GM04504 (cell line): ENCODE data around the gene HVCN1.
"Not testable (repeated sequence)": the region's sequence is repeated elsewhere in the genome, so short reads cannot be mapped to it uniquely, and the experiment has no call there.

Source experiments
- DNase-seq: peaks from one replicate; pipeline ENCODE4 v3.0.0-alpha.2; 2012; ENCODE audit warnings: low read depth

Gene HVCN1

DNA sequence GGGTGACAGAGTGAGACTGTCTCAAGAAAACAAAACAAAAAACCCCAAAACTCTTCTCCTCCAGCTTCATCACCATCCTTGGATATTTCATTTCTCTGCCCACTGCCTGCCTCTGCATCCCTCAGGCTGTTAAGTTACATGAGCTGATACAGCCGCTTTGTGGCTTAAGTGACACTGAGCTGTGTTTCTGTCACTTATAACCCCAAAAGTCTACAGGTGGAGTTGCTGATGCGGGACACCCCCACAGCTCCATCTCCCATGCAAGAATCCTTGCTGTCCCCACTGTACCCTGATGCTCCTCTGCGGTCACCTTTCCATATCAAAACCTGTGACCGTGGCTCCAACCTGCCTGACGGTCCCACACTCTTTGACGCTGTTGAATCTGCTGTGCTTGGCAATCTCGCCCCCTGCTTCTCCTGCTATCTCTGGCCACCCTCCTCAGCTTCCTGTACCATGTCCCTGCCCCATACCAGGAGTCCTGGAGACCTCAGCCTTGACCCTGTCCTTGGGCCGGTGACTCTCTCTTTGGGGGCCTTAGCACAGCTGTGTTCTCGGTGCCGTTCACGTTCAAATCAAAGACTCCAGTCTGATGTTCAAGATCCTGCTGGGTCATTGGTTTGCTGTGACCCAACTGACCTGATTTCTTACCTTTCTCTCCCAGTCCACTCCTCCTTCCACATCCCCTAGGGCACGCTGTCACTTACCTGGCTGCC lies 20.3 kb downstream of the HVCN1 start:
- no peak for DNase-seq

DNA sequence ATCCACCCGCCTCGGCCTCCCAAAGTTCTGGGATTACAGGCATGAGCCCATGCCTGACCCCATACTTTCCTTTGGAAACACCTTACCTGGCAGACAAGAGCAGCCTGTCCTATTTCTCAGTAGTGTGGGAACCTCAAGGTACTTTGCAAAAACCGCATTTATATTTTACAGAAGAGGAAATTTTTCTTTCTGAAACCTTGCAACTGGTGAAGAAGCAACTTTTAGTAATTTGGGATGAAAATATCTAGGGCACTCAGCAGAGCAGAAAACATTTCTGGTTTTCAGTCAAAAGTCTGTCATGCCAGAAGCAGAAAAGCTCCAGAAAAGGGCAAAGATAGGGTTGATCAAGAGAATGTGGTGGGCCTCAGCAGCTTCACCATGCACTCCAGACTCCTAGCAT lies 21.2 kb downstream of the HVCN1 start:
- no peak for DNase-seq

DNA sequence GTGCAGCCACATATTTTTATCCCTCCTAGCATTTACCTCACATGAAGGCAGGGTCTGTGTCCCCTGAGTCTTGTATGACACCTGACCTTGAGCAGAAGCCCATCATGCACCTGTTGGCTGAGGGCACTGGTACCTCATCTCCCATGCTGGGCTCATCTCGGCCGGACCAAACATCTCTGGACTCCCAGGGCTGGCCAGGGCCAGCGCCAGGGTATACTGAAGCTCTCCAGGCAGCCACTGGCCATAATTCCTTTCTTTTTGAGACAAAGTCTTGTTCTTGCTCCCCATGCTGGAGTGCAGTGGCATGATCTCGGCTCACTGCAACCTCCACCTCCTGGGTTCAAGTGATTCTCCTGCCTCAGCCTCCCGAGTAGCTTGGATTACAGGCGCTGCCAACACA lies 22.0 kb downstream of the HVCN1 start:
- no peak for DNase-seq

DNA sequence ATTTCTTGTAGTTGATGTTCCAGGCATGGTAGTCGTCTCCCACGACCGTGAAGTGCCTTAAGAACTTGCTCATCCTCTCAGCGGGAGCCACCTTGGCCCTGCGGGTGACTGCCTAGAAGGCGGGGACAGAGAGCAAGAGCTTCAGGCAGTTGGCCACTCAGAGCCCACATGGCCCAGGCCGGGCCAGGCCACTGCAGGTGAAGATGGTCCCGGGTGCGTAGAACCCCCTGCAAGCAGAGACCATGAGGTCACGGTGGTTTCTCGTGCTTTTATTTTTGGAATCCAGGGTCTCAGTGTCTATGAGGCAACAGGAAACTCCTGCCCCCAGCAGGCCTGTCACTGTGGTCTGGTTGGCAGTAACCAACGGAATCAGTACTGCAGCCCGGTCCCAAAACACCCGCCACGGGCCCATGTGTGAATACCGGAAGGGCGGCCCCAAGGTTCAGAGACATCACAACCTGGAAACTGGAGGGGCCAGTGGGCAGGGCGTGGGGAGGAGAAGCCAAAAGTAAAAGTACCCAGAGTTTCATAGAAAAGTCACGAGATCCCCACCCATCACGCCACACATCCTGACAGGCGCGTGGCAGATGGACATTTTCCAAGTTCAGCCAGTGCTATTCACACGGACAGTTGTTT lies 27.5 kb downstream of the HVCN1 start:
- DNase-seq, result no peak

DNA sequence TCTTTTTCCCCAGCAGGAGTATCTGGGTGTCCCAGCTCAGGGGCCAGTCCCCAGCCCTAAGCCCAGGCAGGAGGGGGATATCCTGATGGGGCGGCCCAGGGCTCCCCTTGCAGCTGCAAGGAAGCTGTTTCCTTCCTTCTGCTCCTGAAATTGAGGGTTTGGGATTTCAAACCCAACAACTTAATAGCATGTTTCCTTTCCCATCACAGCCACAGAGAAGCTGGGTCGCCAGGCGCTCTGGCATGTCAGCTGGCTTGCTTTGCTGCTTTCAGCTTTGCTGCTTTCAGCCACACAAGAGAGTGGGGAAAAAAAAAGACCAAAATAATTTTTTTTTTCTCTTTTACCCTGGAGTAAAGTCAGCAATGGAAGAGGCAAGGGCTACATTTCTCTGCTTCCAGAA lies 30.0 kb downstream of the HVCN1 start:
- no peak for DNase-seq

DNA sequence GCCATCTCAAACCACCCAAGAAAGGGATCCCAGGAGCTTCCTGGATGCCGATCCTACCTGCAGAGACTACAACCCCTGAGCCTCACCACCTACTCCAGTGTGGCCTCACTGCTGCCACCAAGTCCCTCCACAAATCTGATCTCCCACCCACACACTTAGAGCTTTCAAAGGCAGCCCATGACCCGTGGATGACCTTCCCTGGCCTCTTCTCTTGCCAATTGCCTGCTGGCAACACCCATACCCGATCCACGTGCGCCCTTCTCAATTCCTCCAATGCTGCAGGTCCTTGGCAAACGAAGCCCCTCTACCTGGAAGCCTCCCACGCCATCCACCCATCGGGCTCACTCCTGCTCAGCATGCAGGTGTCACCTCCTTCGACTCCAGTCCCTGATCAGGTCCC lies 30.7 kb downstream of the HVCN1 start:
- no peak for DNase-seq

DNA sequence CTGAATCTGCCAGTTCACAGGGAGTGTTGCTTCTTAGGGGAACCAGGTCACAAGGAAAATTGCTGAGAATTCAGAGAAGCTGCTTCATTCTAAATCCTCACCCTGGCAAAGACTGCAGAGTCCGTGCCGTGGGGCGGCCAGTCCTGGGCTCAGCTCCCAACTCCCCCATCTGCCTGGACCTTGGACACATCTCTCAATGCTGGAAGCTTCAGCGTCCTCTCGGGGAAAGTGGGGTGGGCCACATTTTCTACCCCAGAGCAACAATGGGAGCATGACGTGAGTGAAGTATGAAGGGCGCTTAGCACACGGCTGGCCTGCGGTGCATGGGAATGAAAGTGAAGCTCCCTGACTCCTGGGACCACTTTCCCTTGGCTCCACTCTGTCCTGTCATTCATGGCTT lies 31.2 kb downstream of the HVCN1 start:
- DNase-seq, result no peak

DNA sequence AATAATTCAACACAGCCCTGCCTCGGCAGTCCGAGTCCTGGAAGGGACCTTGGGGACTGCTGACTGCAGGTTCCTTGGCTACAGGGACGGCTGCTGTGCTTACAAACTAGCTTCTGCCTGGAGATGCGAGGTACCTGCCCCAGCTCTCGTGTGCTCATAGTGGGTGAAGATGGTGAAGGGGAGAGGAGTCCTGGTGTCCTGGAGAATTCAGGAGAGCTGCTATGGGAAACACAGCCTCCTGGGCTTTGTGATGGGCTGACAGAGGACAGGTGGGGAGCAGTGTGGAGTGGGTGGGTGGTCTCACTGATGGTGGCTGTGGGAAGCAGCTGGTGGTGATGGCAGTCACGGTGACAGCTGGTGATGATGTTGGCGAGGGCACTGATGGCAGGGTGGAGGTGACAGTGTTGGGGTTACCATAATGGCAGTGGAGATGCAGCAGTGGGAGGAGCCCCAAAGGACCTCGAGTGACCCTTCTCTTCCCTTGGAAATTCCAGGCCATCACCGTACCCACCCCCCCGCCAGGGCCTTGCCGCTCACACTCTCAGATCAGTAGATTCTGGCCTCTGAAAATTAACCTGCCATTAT lies 32.8 kb downstream of the HVCN1 start:
- DNase-seq, result no peak

DNA sequence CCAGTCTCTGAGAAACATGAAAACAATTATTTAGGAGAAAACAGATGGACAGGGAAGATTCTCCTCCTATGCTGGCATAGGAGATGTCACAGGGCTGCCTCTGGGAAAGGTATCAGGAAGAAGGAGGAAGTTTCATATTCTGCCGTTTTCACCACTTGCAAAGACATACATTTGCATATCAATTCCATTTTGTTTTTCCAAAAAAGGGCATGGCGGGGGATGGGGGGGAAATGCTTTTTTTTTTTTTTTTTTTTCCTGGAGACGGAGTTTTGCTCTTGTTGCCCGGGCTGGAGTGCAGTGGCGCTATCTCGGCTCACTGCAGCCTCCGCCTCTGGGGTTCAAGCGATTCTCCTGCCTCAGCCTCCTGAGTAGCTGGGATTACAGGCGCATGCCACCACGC lies 34.7 kb downstream of the HVCN1 start:
- not testable (repeated sequence) for DNase-seq

DNA sequence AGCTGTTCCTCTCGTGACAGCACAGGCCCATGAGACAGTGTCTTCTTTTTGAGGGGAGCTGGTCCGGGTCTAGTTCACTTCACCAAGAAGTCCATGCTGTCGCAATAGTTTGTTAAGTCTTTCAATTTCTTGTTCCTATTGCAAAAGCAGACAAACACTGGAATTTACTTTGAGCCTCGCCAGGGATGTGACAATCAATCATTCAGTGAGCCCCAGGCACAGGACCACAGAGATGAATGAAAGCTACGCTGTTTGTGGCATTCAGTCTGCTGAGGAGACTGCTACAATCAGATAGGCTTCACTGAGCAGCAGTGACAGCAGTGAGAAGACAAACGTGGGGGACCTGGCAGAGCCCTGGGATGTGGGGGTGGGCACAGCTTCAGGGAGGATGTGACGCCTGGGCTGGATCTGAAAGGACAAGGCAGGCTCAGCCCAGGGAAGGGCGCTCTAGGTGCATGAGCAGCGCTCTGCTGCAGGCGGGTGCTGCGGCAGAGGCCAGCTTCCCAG lies 39.5 kb downstream of the HVCN1 start:
- no peak for DNase-seq

DNA sequence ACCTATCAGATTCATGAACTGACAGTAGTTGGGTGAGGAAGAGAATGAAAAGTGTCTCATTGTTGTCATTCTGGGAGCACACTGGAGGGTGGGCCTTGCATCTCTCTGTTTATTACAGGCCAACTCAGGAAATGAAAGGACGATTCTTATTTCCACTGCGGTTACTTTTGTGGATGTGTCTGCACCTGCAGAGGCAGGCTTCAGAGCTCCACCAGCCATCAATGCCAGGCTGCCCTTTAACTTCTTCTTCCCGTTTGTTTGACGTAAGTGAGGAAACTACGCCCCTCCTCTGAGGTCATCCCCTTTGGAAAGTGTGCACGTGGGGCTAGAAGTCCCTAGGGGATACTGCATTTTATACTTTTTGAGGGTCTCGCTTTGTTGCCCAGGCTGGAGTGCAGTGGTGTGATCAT lies 41.3 kb downstream of the HVCN1 start:
- DNase-seq, result no peak

DNA sequence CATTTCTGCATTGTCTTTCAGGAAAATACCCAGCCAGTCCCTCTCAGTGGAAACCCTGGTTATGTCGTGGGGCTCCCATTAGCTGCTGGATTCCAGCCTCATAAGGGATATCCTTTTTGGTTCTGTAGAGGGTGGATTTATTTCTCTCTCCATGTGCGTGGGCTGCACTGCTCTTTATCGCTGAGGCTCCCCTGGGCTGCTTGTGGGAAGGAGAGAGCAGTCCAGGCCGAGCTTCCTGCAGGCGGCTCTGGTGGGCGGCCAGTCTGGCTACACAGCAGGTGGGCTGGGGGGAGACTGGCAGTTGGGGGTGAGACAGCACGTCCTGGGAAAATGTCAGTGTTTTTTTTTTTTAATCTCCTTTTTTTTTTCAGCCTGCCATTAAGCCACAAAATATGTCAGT lies 47.4 kb downstream of the HVCN1 start:
- DNase-seq, result no peak

DNA sequence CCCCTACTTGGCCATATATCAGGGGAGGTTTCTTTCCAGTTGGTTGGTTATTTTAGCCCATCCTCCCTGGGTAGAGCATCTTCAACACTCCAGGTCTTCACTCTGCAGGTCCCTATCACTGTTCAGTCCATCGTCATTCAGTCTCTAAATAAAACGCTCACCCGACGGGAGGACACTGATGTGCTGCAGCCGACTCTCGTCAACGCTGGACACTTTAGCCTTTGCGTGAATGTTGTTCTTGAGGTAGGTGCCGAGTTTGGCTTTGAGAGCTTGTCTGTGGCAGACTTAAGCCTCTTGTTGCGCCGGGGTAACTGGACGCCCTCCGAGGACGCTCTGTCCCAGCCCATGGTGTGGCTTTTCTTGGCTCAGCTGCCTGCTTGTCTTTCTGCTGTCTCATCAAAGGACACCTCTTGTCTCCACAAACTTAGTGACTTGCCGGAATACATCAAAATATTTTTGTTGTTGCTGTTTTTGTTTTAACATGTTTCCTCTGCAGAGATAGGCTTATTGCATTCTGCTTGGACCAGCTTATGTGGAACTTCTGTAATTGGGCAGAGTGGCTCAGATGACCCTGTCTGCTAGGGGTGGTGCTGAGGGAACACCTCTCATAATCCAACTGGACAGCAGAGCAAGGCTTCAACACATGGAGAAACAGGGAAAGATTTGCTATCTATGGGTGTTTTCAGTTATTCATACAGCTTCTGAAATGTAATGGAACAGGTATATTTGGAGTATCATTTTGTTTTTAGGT lies 48.5 kb downstream of the HVCN1 start:
- DNase-seq, result no peak

DNA sequence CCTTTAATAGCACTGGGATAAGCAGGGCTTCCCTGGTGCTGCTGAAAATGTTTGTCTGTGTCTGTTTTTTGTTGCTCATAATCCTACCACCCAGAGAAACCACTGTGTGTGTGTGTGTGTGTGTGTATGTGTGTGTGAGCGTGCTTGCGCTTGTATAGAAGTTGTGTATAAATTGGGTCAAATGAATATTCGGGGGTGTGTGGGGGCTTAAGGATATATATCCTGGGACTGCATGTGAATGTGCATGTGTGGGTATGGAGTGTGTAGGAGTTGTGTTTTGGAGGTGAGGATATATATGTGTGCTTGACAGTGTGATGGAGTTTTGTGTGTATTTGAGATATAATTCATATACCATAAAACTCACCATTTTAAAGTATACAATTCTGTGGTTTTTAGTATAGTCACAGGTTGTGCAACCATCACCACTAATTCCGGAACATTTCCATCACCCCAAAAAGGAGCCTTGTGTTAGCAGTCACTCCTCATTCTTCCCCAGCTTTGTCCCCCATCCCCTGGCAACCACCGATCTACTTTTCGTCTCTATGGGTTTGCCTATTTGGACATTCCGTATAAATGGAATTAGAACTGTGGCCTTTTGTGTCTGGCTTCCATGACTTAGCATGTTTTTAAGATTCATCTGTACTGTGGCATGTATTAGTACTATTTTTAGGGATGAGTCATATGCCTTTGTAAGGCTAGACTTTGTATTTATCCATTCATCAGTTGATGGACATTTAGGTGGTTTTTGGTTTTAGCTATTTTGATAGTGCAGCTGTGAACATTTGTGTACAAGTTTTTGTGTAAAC lies 49.4 kb downstream of the HVCN1 start:
- peak; percentile 10 for DNase-seq

DNA sequence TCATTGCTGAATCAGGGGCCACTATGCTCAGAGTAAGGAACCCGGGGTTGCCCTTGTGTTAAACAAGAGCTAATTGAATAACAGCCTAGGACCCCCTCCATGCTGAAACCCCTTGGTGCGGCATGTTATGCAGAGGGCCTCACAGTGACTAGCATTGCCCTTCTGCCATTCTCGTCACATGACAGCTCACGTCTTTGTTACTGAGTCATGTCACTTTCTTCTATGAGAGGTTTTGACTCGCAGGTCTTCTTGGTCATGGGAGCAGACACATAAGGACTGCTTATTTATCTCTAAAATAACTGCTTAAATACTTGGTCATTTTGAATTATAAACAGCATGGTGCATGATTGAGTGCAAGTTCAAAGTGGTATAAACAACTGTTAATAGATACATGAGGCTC lies 50.1 kb downstream of the HVCN1 start:
- no peak for DNase-seq

DNA sequence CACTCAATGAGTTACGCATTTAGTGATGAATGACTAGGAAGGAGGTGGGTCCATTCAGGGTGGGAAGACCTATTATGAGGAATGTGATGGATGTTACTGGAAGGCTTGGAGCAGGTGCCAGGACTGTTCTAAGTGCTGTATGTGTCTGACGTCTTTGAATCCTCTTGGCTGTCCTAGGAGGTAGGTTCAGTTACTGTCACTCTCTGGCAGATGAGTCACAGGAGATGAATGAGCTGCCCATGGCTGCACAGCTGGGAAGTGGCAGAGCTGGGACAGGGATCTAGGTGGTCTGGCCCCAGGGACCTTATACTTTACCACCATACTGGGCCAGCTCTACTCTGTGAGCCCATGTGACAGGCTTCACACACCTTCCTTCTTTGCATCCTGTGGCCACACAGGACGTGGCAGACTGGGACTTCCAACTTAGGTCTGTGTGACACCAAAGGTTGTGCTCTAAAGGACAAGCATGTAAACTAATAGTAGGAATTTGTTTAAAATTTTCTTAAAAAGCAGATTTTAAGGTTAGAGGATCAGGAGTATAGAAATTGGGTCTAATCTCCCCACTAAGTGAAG lies 51.0 kb downstream of the HVCN1 start:
- no peak for DNase-seq

DNA sequence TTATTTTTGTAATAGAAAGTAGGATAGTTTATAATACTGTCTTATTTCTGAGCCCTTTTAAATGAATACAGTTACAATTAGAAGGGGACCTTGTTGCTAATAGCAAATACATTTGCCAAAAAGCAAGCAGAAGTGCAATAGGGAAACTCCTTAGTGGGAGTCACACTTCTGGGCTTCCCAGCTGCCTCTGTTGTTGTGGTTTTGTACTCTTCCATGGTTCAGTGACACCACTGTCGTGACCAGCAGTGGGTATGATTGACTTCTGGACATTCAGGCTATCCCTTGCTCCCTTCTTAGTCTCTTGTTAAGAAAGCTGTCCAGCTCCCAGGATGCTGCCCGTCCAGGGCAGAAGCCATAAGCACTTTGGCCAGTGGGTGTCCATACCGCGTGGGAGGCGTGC lies 52.4 kb downstream of the HVCN1 start:
- DNase-seq, result no peak

DNA sequence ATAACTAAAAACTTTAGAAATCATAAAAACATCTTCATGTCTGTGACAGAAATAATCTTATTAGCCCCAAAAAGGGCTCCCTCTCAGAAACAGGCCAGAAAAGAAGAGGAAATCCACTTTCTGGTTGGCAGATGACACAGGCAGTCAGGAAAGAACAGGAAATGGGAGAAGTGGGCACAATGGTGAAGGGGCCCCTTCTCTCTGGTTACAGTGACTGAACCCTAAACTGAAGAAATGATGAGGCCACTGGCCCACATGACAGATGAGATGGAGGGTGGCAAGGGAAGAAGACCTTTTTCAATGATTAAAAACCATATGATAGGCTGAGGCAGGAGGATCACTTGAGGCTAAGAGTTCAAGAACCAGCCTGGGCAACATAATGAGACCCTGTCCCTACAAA lies 53.9 kb downstream of the HVCN1 start:
- no peak for DNase-seq

DNA sequence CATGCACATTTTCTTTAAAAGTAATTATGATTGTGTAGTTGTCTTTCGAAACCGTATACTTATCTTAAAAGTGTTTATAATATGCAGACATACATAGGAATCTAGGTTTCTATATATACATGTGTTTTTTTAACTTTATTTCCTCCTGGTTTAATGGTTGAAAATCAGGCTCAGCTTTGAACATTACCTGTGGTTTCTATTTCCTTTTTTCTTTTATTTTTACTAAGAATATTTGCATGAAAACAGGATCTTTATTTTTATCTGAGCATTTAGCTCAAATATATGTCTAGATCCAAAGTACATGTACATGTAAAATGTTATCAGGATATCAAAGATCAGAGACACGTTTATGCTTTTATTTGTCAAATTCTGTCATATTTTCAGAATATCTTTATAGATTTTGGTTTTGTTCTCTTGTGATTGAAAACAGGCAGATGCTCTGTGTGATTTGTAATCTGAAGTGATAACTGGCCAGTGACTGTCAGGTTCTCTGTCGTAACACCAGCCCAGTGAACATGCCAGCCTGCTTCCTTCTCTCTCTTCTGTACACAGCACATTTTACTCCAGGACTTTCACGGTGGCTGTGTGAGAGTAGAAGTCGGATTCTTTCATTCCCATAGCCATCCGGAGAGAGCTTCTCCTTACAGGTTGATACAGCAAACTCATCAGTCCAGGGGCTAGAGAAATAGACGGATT lies 61.3 kb downstream of the HVCN1 start:
- no peak for DNase-seq

DNA sequence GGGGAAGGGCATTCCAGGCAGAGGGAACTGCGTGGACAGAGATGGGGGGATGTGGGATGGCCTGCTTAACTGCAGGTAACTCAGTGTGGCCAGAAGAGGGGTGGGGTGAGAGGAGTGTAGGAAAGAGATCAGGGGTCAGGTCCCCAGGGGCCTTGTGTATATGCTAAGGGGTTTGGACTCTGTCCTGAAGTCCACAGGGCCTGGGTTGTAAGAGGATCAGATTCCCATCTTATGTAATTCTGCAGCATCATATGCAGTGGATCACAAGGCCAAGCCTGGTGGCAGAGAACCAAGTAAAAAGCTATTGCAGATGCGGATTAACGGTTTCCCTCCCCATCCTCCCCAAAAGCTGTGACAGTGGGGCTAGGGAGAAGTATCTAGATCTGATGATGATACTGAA lies 66.3 kb downstream of the HVCN1 start:
- DNase-seq, result no peak

DNA sequence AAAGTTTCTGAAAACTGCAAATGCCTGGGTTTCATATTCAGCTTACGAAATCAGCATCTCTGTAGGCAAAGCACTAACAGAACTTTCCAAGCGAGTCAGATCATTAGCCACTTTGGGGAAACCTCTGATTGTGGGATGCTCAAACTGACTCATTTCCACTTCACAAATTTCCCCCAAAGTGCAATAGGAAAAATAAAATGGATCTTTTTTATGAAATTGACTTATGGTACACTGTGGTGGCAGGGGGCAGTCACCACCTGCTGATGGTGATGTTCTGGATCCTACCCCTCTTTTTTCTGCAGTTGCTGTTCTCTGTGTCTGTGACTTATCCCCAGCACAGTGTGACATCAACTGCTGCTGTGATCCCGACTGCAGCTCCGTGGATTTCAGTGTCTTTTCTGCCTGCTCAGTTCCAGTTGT lies 69.4 kb downstream of the HVCN1 start:
- no peak for DNase-seq
